ENCODE measurements around the gene SH2D4B.

- TF ChIP-seq CTCF (IDR thresholded peaks at IDR 0.05; ENCODE audit: poor library complexity) (no peak), EZH2 (IDR thresholded peaks at IDR 0.05; ENCODE audit: borderline replicate concordance) (no peak), EZH2phosphoT487 (IDR thresholded peaks at IDR 0.05; ENCODE audit: low read depth, severe bottlenecking, unreplicated experiment) (no peak)
Measured at GRCh38 chr10:80579849-80580637, 42.3 kb downstream of the SH2D4B start.

Measured in hepatocyte (in vitro differentiated cells).